Left ventricle myocardium superior (tissue), 1 donor: ENCODE measurements around the gene MAML3. TPM values are rescaled to one million over a fixed set of nuclear protein-coding genes. Genes with fewer than 3 reads are reported as not detected.

ENCODE experiments used
- ATAC-seq: fragments of 200-7000 bp; cut with Tn5 transposase; one replicate; pipeline ENCODE4 v1.9.1; 2020; ENCODE audit warnings: mild to moderate bottlenecking, moderate library complexity
- DNase-seq: peaks from one replicate; pipeline ENCODE4 v3.0.0-alpha.2; 2020
- intact Hi-C: fragments of 100-400 bp; cut with micrococcal nuclease; formaldehyde crosslinking; loops from one replicate; pipeline ENCODE4 v1.11.0; 2022
- total RNA-seq: library from RNA; stranded (reverse); fragmentation: NEBNext Ultra II Directional; extraction: Animal tissue kit (Norgen Biotek cat#: 25700); gene quantifications from one replicate; pipeline ENCODE4 v1.2.1, GENCODE V29; 2021
- donor health status: DM: no; HTN: yes; CAD: no; lungs with severe emphysema.

Gene MAML3
- total RNA-seq, 1 donor from 2014 or later, result 2.1 TPM

DNA sequence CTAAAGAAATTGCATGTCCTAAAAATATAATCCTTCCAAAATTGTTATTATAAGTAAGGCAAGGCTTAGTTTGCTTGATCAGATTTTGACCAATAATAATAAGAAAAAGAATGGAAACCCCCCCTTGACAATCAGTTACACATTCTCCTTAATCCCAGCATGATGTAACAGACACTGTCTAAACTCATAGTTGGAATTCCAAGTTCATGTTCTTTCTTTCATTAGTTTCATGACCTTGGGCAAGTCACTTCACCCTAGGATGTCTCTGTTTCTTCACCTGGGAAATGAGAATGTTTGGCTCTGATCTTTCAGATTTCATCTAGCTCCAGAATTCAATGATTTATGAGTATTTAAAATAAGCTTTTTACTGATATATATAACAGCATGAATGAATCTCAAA is 64.8 kb downstream of the MAML3 start:
- ATAC-seq (no peak), DNase-seq (no peak)
- intact Hi-C loops, result no loop called here

GRCh38 chr4:140088323-140088967 is 65.5 kb downstream of the MAML3 start:
- intact Hi-C loops, result no loop called here
- DNase-seq (no peak), ATAC-seq (no peak)

GRCh38 chr4:140085881-140086280 is 68.1 kb downstream of the MAML3 start:
- DNase-seq (no peak), ATAC-seq (no peak)
- intact Hi-C loops, result no loop called here

DNA sequence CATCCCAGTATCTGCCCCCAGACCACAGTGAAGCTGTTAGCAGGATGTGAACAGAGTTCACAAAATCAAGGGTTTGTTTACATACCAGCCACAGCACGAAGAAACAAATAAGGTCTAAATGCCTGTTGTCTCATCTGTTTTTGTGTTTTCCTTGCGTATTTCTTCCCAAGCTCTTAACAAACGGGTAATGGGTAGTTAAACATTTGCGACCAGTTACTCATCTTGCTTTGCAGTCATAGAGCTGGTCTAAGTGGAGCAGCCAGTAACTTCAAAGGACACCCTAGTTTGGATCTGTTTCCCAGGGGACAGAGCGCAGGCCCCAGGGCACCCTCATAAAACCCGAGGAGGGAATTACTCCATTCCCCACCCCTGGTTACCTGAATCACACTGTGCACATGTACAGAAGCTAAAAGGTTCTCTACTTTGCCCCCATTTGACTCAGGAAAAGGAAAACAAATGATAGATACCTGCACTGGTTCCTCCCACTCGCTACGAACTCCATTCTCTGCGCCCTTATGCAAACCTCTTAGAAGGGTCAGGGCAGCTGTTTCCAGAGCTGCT is 68.8 kb downstream of the MAML3 start:
- DNase-seq, result no peak
- ATAC-seq, result no peak
- intact Hi-C loops, result no loop called here

DNA sequence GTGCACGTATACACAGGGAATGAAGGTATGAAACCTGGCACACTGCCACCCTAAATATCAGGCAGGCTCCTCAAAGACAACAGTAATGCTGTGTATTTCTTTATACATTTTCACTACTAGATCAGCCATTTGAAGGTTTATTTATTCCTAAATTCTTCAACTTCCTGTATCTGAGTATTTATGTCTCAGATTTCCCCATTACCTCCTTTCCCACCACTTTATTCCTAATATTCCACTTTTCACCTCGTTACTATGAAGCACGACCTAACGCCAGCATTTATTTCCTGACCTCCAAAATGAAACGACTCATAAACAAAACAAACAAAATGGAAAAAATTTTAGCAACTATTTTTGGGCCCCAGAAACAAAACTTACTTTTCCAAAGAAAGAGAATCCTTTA is 69.6 kb downstream of the MAML3 start:
- DNase-seq (no peak), ATAC-seq (no peak)
- intact Hi-C loops, result no loop called here

GRCh38 chr4:140082391-140082755 is 71.6 kb downstream of the MAML3 start:
- intact Hi-C loops, result no loop called here

GRCh38 chr4:140081641-140082390 is 72.2 kb downstream of the MAML3 start:
- ATAC-seq, result no peak
- intact Hi-C loops, result no loop called here

More at GRCh38 chr4:140082391-140082755, 71.6 kb downstream of the MAML3 start:
- DNase-seq (no peak), ATAC-seq (no peak)

DNA sequence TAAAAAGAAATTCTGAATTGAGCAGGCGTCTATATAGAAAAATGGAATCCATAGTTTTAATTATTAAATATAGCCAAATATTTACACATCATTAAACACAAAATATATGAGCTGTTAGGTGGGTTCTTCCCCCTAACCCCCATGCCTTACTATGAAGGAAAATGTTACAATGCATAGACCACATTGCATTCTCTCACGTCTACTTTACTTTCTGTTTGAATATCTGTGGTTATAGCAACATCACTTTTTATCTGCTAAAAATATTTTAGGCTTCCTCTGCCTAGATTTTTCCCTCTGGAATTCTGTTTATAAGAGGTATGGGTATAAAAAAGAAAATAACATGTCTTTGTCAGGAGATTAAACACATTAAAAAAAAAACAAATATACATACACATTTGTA is 73.1 kb downstream of the MAML3 start:
- ATAC-seq (no peak), DNase-seq (no peak)
- intact Hi-C loops, result no loop called here

More at GRCh38 chr4:140081641-140082390, 72.2 kb downstream of the MAML3 start:
- DNase-seq, result no peak

DNA sequence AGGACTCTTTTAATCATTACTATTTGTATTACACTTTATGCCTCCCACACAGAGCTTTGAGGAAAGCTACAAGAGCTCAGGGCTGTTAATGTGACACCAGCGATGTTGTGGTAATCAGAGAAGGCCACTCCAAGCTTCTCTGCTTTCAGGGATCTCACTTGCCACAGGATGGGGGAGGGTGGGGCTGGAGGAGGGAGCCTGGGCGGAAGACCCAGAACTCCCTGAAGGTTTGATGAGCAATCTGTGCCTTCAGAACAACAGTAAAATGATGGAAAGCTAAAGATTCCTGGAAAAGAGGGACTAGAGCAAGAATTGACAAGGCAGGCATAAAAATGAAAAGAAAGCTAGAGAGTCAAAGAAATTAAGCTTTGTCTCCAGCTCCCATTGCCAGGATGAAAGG is 75.6 kb downstream of the MAML3 start:
- ATAC-seq (peak; percentile 88), DNase-seq (peak; percentile 54)
- intact Hi-C loops, result no loop called here

GRCh38 chr4:140076307-140076706 is 77.7 kb downstream of the MAML3 start:
- ATAC-seq (no peak), DNase-seq (no peak)
- intact Hi-C loops, result no loop called here

GRCh38 chr4:140071806-140072205 is 82.2 kb downstream of the MAML3 start:
- intact Hi-C loops, result no loop called here
- ATAC-seq, result peak; percentile 89
- peak; percentile 47 for DNase-seq

- DNase-seq (no peak), ATAC-seq (peak; percentile 55)
- intact Hi-C loops, result no loop called here
Measured at GRCh38 chr4:140070973-140071372, 83.0 kb downstream of the MAML3 start.

- DNase-seq (no peak), ATAC-seq (no peak)
- intact Hi-C loops, result no loop called here
Measured at GRCh38 chr4:140070366-140070765, 83.6 kb downstream of the MAML3 start.

- intact Hi-C loops, result no loop called here
- DNase-seq (peak; percentile 43), ATAC-seq (peak; percentile 68)
Measured at GRCh38 chr4:140069066-140069465, 84.9 kb downstream of the MAML3 start.

- intact Hi-C loops, result no loop called here
- DNase-seq (no peak), ATAC-seq (no peak)
Measured at GRCh38 chr4:140068271-140068670, 85.7 kb downstream of the MAML3 start.

DNA sequence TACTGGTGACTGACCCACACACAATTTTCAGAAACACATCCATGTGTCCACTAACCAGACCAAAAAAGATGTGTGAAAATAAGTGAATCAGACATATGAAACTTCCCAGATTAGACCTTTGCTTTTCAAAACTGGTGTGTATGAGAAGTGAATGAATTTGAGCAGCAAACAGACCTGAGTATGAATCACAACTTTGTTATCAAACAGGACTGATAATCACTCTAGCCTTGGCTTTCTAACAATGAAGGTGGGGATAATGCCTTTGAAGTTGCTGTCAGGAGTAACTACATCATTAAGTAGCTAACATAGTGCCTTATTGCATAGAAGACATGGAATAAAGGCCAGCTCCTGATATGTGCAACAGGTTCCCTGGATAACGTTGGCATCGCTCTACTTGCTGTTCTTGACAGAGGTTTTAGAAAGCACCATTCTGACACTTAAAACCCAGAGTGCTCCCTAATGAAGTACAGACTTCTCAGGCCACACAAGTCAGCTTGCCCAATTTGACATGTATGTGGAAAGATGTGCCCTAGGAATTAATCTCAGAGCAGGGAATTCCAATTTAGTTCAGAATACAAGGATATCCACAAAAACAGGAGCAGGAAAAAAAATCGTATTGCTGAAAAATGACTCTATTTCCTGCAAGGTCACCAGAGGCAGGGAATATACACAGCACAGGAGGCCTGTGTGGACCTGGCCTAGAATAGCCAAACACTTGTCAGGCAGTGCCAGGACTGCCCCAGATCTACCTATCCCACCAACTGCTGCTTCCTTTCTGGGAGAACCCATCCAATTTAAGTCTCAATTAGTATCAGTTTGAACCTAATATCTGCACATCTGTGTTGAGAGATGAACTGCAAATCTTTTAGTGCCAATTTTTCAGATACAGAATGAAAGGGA is 87.7 kb downstream of the MAML3 start:
- ATAC-seq (no peak), DNase-seq (no peak)
- intact Hi-C loops, result no loop called here

DNA sequence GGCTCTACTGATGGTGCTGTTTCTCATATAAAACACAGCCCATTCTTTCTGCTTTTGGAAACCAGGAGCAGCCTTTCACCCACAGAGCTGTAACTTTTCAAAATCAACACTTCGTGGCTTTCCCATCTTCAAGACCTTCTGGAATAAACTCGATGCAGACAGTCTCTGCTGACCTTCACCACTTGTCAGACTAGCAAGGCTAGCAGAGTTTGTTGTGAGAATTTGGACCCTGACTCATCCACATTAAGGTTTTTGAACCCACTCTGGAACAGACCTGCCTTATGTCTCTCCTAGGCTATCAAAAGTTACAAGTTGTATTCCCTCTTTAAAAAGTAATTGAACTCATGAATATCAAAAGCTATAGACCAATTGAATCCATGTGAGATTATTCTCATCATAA is 88.6 kb downstream of the MAML3 start:
- ATAC-seq (no peak), DNase-seq (no peak)

DNA sequence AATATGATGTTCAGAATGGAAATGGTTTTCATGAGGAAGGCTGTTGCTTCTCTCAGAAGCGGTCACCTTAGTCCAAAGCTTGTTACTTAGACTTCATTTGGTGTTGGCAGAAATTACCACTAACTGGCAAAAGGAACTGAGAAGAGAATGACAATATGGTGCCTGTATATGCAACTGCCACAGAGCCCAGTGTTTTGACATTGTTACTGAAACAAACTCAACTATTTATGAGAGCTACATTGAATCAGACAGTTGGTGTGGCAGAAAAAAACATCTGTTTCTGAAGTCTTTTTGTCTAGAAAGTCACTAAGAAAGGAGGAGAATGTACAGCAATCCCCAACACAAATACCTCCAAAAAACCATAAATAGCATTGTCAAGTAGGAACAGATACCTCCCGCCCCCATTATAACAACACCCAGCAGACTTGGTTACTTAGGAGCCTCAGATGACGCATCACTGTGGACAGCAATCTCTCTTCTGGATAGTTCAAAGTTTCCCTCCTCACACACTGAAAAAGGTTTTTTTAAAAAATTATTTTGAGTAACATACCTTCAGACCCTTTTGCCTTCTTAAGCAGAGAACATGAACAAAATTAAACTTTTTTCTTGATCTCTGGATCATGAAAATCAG is 92.2 kb downstream of the MAML3 start:
- ATAC-seq (no peak), DNase-seq (no peak)
- intact Hi-C loops, result no loop called here

More for the DNA sequence above, 88.6 kb downstream of the MAML3 start:
- intact Hi-C loops, result no loop called here

DNA sequence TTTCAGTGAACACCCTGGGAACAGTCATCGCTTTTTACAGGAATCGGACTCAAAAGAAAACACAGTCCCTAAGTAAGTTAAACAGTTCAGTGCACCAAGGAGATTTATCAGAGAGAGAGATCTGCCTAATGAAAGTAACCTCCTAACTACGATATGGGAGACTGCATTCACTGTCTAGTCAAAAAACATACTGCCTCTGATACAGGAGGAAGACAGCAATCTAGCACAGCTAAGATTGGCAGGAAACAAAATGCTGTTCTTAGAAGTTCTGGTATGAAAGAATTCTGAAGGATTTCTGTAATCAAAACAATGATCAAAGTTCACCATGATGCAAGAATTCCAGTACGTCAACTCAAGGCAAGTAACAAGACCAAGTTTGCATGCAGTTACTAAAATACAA is 92.8 kb downstream of the MAML3 start:
- intact Hi-C loops, result no loop called here
- DNase-seq, result no peak
- no peak for ATAC-seq
